ENCODE data around the gene ASTN2. TPM values are rescaled to one million over a fixed set of nuclear protein-coding genes. Genes with fewer than 3 reads are reported as not detected.

The ASTN2 gene
- total RNA-seq, 1 donor from 2014 or later = 2.3 TPM

DNA sequence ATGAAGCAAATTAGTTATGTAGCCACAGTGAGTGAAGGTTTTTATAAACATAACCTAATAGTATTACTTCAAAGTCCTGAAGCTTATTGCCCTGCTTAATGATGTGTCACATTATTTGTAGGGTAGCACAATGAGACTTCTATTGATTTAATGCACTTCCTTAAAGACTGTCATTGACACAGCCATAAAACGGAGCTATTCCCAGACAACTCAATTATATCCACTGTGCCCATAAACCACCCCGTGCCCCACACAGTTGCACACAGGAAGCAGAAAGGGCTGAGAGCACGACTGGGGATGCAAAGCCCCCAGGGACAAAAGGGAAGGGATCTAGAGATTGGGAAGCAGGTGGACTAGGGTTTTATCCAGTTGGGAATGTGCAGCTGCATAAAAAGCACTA lies 690.7 kb downstream of the ASTN2 start:
- H3K9me3 ChIP-seq = no peaks in the 10 kb centered on the region
- H3K27ac ChIP-seq = no peak overlapping the region
- H3K27me3 ChIP-seq = no peaks in the 10 kb centered on the region
- no peaks in the 10 kb centered on the region for H3K4me1 ChIP-seq
- no peak for DNase-seq (ENCODE audit: low spot score in 2 of 2)
- no peaks in the 10 kb centered on the region for H3K36me3 ChIP-seq
- intact Hi-C loops (cut with DNase I) = no loop called here
- TF ChIP-seq, protein P1, sequence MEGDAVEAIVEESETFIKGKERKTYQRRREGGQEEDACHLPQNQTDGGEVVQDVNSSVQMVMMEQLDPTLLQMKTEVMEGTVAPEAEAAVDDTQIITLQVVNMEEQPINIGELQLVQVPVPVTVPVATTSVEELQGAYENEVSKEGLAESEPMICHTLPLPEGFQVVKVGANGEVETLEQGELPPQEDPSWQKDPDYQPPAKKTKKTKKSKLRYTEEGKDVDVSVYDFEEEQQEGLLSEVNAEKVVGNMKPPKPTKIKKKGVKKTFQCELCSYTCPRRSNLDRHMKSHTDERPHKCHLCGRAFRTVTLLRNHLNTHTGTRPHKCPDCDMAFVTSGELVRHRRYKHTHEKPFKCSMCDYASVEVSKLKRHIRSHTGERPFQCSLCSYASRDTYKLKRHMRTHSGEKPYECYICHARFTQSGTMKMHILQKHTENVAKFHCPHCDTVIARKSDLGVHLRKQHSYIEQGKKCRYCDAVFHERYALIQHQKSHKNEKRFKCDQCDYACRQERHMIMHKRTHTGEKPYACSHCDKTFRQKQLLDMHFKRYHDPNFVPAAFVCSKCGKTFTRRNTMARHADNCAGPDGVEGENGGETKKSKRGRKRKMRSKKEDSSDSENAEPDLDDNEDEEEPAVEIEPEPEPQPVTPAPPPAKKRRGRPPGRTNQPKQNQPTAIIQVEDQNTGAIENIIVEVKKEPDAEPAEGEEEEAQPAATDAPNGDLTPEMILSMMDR (IDR thresholded peaks at IDR 0.05) = no peak
- no peak overlapping the region for H3K4me3 ChIP-seq

DNA sequence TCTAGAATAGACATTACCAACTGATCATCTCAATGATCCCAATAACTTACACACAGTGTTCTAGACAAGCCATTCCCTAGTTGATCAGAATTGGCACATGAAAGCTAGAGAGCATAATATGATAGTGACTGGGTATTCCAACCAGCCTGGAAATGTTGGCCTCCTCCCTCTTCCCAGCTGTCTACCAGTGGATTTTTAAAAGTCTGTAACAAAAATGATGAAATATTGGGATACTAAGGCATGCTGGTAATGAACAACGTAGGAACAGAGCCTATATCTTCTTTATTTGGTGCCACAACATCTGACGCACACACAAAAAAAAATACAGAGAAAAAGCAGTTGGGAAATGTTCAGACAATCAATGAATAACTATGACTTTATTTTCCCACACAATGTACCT lies 692.9 kb downstream of the ASTN2 start:
- TF ChIP-seq, protein P1 (IDR thresholded peaks at IDR 0.05) = no peak
- Histone ChIP-seq H3K27ac (no peak overlapping the region), H3K36me3 (no peaks in the 10 kb centered on the region), H3K4me3 (no peak overlapping the region), H3K27me3 (no peaks in the 10 kb centered on the region), H3K4me1 (no peaks in the 10 kb centered on the region), H3K9me3 (no peaks in the 10 kb centered on the region)
- DNase-seq (ENCODE audit: low spot score in 2 of 2) = no peak
- intact Hi-C loops (cut with DNase I) = no loop called here

- H3K27ac ChIP-seq = no peak overlapping the region
- TF ChIP-seq, protein P1 (IDR thresholded peaks at IDR 0.05) = no peak
- no peaks in the 10 kb centered on the region for H3K36me3 ChIP-seq
- H3K4me1 ChIP-seq = no peaks in the 10 kb centered on the region
- H3K4me3 ChIP-seq = no peak overlapping the region
- no peaks in the 10 kb centered on the region for H3K27me3 ChIP-seq
- DNase-seq (ENCODE audit: low spot score in 2 of 2) = no peak
- no peaks in the 10 kb centered on the region for H3K9me3 ChIP-seq
- intact Hi-C loops (cut with DNase I) = no loop called here
Observed at GRCh38 chr9:116721411-116721810, 693.4 kb downstream of the ASTN2 start.

GRCh38 chr9:116720111-116720510 lies 694.7 kb downstream of the ASTN2 start:
- no peaks in the 10 kb centered on the region for H3K4me1 ChIP-seq
- H3K9me3 ChIP-seq = no peaks in the 10 kb centered on the region
- H3K36me3 ChIP-seq = no peaks in the 10 kb centered on the region
- no peak overlapping the region for H3K4me3 ChIP-seq
- H3K27me3 ChIP-seq = no peaks in the 10 kb centered on the region
- no peak overlapping the region for H3K27ac ChIP-seq
- TF ChIP-seq, protein P1 (IDR thresholded peaks at IDR 0.05) = no peak
- no peak for DNase-seq (ENCODE audit: low spot score in 2 of 2)
- intact Hi-C loops (cut with DNase I) = no loop called here

- Histone ChIP-seq H3K9me3 (no peaks in the 10 kb centered on the region), H3K36me3 (no peaks in the 10 kb centered on the region), H3K4me3 (no peak overlapping the region), H3K27ac (no peak overlapping the region), H3K27me3 (no peaks in the 10 kb centered on the region), H3K4me1 (no peaks in the 10 kb centered on the region)
- no peak for DNase-seq (ENCODE audit: low spot score in 2 of 2)
- intact Hi-C loops (cut with DNase I) = no loop called here
- TF ChIP-seq, protein P1 (IDR thresholded peaks at IDR 0.05) = no peak
Observed at GRCh38 chr9:116718111-116718510, 696.7 kb downstream of the ASTN2 start.

GRCh38 chr9:116717150-116717549 lies 697.7 kb downstream of the ASTN2 start:
- Histone ChIP-seq H3K4me3 (no peak overlapping the region), H3K4me1 (no peaks in the 10 kb centered on the region), H3K27ac (no peak overlapping the region), H3K9me3 (no peaks in the 10 kb centered on the region), H3K27me3 (no peaks in the 10 kb centered on the region), H3K36me3 (no peaks in the 10 kb centered on the region)
- no peak for DNase-seq (ENCODE audit: low spot score in 2 of 2)
- TF ChIP-seq, protein P1 (IDR thresholded peaks at IDR 0.05) = no peak
- intact Hi-C loops (cut with DNase I) = no loop called here

Measured in ascending aorta (tissue), 2 donors.